ENCODE data around the gene PRDM16. TPM values are rescaled to one million over a fixed set of nuclear protein-coding genes. Genes with fewer than 3 reads are reported as not detected.

PRDM16 gene
- total and polyA plus RNA-seq, 4 donors: 0.05 to 0.67 (median 0.19) TPM

- Histone ChIP-seq H3K36me3 (ENCODE audit: control insufficient read depth in 4 of 4, insufficient read depth in 3 of 4, low read depth in 1 of 4, low read length in 3 of 4) (no peaks in the 10 kb centered on the region), H3K9ac (ENCODE audit: low read depth in 1 of 2, low read length in 2 of 2) (no peak overlapping the region), H3K27me3 (ENCODE audit: control insufficient read depth in 4 of 4, insufficient read depth in 4 of 4, low read length in 3 of 4) (peaks cover 0 to 3% (median 1%) of the 10 kb centered on the region in 4 donors), H3K9me3 (ENCODE audit: control insufficient read depth in 4 of 4, low read length in 3 of 4) (no peaks in the 10 kb centered on the region), H3K4me3 (ENCODE audit: low read depth in 1 of 3, low read length in 3 of 3) (no peak overlapping the region), H3K4me1 (ENCODE audit: control insufficient read depth in 4 of 4, insufficient read depth in 4 of 4, low read length in 3 of 4) (peaks cover 0 to 2% (median 0%) of the 10 kb centered on the region in 4 donors), H3K27ac (ENCODE audit: low read depth in 1 of 2, low read length in 2 of 2) (no peak overlapping the region)
- DNase-seq (ENCODE audit: low spot score): peak; percentile 53
- TF ChIP-seq YY1 (IDR thresholded peaks at IDR 0.05) (no peak), REST (IDR thresholded peaks at IDR 0.05) (no peak), TAF1 (conservative IDR thresholded peaks at IDR 0.05) (no peak), SP1 (IDR thresholded peaks at IDR 0.05) (no peak), ATF3 (IDR thresholded peaks at IDR 0.05) (no peak), CTCF (IDR thresholded peaks at IDR 0.05; ENCODE audit: low read depth, low read length, missing input control) (peak; percentile 63), FOXA2 (IDR thresholded peaks at IDR 0.05) (no peak), MAX (IDR thresholded peaks at IDR 0.05) (no peak), JUND (IDR thresholded peaks at IDR 0.05) (no peak), RXRA (IDR thresholded peaks at IDR 0.05) (no peak), EGR1 (IDR thresholded peaks at IDR 0.05; ENCODE audit: low read depth in 2 of 2) (no peak), ZBTB33 (IDR thresholded peaks at IDR 0.05) (no peak), FOXA1 (IDR thresholded peaks at IDR 0.05) (no peak), GABPA (IDR thresholded peaks at IDR 0.05 in 1 of 2, conservative IDR thresholded peaks at IDR 0.05 in 1 of 2) (no peak), HNF4G (IDR thresholded peaks at IDR 0.05) (no peak), RAD21 (IDR thresholded peaks at IDR 0.05) (peak; percentile 76 to 78)
- 32% methylated on average over 22 of the region's 22 CpGs for WGBS
Measured at GRCh38 chr1:3283849-3284248, 214.8 kb downstream of the PRDM16 start.

- DNase-seq (ENCODE audit: low spot score): no peak
- WGBS: 81% methylated on average over 15 of the region's 15 CpGs
- TF ChIP-seq CTCF (IDR thresholded peaks at IDR 0.05; ENCODE audit: low read depth, low read length, missing input control) (no peak), HNF4G (IDR thresholded peaks at IDR 0.05) (no peak), TAF1 (conservative IDR thresholded peaks at IDR 0.05) (no peak), GABPA (IDR thresholded peaks at IDR 0.05 in 1 of 2, conservative IDR thresholded peaks at IDR 0.05 in 1 of 2) (no peak), FOXA1 (IDR thresholded peaks at IDR 0.05) (no peak), HNF4A (conservative IDR thresholded peaks at IDR 0.05) (no peak), ZBTB33 (IDR thresholded peaks at IDR 0.05) (no peak), EGR1 (IDR thresholded peaks at IDR 0.05; ENCODE audit: low read depth in 2 of 2) (no peak), ATF3 (IDR thresholded peaks at IDR 0.05) (no peak), SP1 (IDR thresholded peaks at IDR 0.05) (no peak), JUND (IDR thresholded peaks at IDR 0.05) (no peak)
Measured at GRCh38 chr1:3284691-3285090, 215.7 kb downstream of the PRDM16 start.

More at GRCh38 chr1:3284691-3285090, 215.7 kb downstream of the PRDM16 start:
- H3K9me3 ChIP-seq (ENCODE audit: control insufficient read depth in 4 of 4, low read length in 3 of 4): no peaks in the 10 kb centered on the region
- peaks cover 0 to 3% (median 1%) of the 10 kb centered on the region in 4 donors for H3K27me3 ChIP-seq (ENCODE audit: control insufficient read depth in 4 of 4, insufficient read depth in 4 of 4, low read length in 3 of 4)
- H3K36me3 ChIP-seq (ENCODE audit: control insufficient read depth in 4 of 4, insufficient read depth in 3 of 4, low read depth in 1 of 4, low read length in 3 of 4): no peaks in the 10 kb centered on the region
- H3K4me3 ChIP-seq (ENCODE audit: low read depth in 1 of 3, low read length in 3 of 3): no peak overlapping the region
- no peak overlapping the region for H3K9ac ChIP-seq (ENCODE audit: low read depth in 1 of 2, low read length in 2 of 2)
- peaks cover 0 to 2% (median 0%) of the 10 kb centered on the region in 4 donors for H3K4me1 ChIP-seq (ENCODE audit: control insufficient read depth in 4 of 4, insufficient read depth in 4 of 4, low read length in 3 of 4)
- no peak overlapping the region for H3K27ac ChIP-seq (ENCODE audit: low read depth in 1 of 2, low read length in 2 of 2)
